Raji (cell line): Measurements from ENCODE around the gene TXNRD1.

Experiments
- POLR2A ChIP-seq: IDR thresholded peaks from 2 replicates; pipeline ENCODE4 v1.6.1; 2011; ENCODE audit warnings: low read depth, low read length, control low read depth; ENCODE audit not compliant: insufficient read depth

The TXNRD1 gene

DNA sequence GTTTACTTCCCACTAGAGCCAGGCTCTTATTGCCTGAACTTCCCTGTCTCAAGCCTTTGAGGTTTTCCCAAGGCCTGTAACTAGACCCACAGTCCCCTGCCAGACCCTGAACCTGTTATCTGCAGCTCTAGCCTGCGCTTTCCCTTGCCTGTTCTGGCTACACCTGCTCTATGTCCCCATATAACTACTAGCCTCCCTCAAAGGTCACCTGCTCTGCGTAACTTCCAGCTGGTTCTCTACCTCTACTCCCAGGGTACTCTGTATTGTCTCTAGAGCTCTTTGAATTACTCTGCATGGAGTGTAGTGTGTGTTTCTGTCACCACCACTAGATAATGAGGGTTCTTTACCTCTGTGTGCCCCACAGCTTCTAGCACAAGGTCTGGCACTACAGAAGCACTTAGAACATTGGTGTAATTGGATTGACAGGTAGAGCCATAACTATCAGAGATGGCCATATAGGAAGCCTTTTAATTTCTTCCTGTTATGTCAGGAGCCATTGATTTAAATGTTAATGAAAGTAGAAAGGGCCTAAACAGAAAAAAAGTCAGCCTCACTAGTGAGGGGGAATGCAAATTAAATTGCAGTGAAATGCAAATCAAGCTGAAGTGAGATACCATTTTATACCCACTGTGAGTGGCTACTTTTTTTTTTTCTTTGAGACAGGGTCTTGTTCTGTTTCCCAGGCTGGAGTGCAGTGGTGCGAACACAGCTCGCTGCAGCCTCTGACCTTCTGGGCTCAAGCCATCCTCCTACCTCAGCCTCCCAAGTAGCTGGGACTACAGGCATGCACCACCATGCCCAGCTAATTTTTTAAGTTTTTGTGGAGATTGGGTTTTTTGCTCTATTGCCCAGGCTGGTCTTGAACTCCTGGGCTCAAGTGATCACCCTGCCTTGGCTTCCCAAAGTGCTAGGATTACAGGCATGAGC is 135.7 kb downstream of the TXNRD1 start:
- no peak for TF ChIP-seq POLR2A

DNA sequence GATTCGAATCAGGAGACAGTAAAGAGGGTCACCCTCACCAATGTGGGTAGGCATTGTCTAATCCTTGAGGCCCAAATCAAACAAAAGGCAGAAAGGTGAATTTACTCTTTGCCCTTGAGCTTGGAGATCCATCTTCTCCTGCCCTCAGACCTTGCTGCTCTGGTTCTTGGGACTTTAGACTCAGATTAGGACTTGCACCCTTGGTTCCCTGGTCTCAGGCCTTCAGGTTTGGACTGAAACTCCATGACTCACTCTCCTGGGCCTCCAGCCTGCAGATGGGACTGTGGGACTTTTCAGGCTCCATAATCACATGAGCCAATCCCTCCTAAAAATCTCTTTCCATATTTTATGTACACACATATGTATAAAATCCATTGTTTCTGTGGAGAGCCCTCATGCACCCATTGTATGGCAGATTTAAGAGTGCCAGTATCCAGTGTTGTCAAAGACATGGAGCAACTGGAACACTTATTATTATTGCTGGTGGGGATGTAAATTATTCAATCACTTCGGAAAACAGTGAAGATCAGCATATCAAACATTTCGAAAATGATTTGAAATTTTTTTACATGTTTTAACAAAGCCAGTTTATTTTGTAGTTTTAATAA is 136.6 kb downstream of the TXNRD1 start:
- no peak for TF ChIP-seq POLR2A

DNA sequence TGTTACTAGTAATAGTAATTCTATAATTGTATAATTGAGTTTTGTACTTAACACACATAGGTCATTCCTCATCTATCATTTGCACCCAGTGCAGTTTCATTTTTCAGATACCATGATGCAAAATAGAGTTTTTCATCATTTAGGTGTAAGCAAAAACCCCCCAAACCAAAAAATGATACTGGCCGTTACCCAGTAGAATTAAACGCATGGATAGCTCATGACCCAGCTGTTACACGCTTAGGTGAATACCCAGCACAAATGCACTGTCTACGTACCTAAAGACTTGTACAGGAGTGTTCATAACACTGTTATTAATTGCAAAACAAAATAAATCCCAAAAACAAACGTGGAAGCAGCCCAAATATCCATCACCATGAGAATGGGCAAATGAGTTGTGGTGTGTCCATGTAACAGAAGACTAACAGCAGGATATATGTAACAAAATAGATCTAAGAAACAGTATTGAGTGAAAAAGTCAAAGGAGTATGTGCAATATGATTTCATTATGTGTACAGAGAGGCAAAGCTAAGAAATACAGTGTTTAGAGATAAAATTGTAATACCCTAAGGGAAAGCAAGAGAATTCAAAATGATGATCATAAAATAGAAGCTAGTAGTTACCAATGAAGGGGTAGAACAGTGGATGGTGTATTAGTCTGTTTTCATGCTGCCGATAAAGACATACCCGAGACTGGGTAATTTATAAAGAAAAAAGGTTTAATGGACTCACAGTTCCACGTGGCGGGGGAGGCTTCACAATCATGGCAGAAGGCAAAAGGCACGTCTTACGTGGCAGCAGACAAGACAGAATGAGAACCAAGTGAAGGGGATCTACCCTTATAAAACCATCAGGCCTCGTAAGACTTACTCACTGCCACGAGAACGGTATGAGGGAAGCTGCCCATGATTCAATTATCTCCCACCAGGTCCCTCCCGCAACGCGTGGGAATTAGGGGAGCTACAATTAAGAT is 137.7 kb downstream of the TXNRD1 start:
- TF ChIP-seq POLR2A = no peak

DNA sequence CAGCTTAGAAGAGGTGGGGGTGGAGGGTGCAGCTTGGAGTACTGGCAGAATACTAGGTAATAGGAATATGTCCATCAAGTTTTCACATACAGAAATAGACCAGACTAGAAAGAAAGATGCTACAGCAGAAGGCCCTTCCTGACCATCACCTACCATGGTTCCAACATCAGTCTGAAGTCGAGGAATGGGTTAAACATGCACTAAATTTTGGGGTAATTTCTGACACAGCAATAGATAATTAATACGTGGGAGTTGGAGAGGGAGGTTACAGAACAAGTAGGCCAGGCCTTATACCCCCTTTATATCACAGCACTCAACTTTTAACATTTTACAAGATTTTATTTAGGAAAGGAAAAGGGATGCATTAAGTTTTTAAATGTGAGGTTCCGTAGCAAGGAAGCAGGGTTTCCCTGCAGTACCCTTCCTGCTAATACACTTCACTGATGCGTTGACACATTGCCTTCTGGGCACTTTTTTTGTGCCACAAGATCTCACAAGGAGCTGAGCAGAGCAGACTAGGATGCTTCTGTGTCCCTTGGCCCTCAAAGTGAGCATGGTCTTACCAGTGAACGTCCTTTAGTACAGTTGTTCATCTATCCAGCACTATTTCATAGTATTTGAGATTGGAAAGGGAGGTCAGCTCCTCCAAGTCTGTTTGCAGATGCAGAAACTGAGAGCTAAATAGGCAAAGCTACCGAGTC is 138.7 kb downstream of the TXNRD1 start:
- no peak for TF ChIP-seq POLR2A

DNA sequence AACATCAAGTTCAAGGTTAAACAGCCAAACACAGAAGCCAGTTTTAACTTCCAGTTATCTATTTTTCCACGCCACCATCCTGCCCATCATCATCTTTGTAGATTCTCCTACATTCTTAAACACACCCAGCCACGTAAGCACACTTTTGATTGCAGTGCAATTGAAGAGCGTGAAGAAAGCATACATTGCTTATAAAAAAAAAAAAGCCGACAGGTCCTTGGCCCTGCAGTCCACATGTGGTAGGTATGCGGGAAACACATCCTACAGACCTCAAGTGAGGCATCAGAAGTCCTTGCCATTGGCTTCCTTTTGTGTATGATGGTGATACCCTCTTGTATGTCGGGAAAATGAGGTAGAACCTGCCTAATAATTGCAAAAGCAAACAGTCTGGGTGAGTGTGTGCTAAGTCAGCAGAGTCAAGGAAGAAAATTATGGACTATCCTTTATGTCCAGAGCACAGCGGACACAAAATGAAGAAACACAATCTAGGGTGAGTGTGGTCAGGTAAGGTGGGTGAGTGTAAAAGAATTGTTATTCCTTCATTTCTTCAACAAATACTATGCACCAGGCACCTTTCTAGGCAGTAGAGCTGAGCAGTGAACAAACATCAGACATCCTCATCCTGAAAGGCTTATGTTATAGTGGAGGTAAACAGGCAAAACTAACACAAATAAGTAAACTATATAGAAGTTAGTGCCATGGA is 139.4 kb downstream of the TXNRD1 start:
- no peak for TF ChIP-seq POLR2A

DNA sequence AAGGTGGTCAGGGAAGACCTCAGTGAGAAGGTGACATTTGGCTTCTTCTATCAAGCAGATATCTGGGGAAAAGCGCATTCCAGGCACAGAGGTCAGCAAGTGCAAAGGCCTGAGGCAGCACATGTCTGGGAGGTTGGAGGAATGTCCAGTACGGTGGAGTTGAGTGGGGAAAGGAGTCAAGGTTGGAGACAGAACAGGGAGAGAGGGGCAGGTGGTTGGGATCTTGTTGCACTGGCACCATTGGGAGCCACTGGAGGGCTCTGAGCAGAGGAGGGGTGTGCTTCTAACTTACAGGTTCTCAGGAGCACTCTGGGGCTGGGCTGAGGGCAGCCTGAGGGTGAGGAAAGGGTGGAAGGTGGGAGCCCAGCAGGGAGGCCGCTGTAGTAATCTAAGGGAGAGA is 140.1 kb downstream of the TXNRD1 start:
- no peak for TF ChIP-seq POLR2A

DNA sequence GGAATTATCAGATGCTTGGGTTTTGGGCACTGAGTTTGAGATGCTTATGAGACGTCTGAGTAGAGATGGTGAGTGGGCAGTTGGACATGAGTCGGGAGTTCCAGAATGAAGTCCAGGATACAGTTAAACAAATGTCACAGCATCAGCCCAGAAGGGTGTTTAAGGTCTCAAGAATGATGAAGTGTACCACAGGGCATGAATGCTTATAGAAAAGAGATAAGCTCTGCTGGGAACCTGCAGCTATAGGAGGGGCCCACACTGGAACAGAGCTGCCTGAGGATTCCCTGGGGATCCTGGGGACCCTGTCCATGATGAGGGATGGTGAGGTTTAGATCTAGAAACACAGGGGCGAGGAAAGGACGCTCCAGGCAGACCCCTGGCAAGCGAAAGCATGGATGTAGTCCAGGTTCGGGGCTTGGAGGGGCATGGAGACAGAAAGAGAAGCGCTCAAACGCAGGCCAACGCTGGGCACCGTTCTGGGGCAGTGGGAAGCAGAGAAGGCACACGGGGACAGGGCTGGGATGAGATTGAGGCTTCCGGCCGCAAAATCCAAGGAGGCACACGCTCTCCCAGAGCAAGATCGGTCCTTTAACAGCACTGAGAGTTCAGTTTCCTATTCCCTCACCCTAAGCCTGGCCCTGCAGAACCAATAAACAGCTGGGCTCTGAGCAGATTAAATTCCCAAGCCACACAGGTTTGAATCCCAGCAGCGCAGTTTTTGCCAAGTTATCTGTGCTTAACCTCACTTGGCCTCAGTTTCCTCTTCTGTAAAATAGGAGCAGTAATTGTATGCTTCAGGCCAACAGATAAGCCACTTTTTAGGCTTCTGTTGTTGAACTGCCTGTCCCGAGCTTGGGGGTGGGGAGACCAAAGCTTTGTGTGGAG is 140.9 kb downstream of the TXNRD1 start:
- no peak for TF ChIP-seq POLR2A

DNA sequence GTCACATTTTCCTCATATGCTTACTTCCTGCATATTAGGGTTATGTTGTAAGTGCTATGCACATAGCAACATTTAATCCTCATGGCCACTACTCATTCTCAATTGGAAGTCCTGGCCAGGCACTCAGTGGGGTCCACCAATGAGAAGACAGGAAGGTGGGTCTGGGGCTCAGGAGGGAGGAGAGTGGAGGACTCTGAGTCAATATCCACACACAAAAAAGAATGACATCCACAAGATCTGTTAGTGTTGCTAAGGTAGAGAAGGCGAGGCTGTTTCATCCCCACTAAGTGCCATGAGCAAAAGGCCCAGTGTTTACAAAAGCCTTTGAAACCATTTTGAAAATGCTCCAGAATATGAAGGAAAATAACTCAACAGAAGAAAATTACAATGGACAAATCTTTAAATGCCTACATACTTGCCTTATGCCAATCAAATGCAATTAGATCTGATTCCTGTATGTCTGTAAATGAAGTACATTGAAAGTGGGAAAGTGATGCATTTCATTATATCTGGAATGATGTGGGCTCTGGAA is 141.9 kb downstream of the TXNRD1 start:
- TF ChIP-seq POLR2A = no peak

DNA sequence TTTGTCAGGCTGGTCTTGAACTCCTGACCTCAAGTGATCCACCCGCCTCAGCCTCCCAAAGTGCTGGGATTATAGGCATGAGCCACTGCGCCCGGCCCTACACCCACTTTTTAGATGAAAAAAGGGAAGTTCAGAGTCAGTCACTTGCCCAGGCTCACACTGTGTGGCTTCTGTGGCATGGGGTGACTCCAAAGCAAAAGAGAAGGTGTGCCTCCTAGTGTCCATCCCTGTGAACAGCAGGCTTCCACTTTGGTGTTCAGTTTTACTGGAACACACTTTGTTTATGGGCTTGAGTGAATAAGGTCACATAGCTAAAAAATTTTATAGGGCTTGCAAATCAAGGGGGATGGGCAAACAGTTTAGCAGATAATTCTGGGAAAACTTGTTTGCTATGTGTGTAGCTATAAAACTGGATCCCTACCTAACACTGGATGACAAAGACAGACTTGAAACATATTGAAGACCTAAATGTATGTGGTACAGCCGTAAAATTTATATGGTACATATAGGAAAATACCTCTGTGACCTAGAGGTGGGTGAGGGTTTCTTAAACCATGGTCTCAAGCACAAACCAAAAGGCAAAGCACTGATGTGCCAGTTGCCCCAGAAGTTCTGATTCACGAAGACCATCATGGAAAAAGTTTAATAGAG is 142.9 kb downstream of the TXNRD1 start:
- TF ChIP-seq POLR2A = no peak

DNA sequence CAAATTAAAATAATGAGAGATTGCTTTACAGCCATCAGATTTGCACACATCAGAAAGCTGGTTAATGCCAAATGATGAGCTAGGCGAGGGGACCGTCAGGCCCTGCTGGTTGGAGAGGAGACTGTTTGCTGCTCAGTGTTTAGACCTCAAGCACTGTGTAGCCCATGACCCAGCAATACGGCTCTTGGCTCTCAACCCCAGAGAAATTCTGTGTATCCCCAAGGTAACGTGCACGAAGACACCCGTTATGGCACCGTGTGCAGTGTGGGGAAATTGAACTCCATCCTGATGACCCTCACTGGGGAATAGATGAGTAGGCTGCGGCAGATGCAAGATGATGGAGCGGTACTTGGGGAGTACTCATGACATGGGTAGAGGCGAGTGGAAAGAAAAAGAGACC is 143.6 kb downstream of the TXNRD1 start:
- TF ChIP-seq POLR2A = no peak

DNA sequence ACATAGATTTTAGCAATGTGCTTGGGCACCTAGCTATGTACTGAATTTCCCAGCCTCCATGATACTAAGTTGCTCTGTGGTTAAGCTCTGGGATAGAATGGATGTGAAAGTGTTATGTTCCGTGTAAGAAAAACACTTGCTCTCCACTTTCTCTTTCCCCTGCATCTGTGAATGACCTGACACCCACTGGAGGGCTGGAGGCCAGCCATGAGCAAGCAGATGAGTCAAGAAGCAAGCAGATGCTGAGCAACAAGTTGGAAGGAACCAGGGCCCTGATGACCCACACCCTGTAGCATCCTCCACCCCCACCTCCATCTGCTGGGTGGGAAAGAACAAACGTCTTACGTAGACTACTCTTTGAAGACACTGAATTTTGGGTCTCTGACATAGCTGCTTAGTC is 144.6 kb downstream of the TXNRD1 start:
- no peak for TF ChIP-seq POLR2A

DNA sequence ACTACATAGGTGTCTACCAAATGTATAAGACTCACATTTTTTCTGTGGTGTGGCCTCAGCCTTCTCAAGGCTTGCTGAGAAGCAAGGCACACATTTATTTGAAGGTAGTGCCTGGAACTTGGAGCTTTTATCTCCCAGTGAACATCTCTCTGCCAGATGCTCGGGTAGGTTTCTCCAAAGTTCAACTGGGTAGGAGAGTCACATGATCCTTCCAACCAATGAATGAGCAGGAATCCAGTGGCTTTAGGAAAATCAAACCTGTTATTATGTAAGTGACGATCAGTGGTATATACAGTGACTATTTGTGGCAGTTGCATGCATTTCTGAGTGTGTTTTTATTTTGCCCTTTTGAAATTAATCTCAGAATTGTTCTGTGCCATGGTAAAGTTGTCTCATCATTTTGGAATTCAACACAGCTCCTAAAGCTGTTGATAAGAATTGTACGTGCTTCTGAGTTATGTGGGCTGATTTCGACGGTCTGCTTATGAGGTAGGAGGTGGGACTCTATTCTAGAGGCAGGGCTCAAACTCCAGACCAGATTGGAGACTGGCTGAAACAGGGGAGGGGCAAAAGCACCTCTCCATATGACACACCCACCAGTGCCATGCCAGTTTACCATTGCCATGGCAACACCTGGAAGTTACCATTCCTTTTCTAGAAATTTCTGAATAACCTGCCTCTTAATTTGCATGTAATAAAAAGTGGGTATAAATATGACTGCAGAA is 145.6 kb downstream of the TXNRD1 start:
- no peak for TF ChIP-seq POLR2A
